GM23248 (cell line): ENCODE results near the gene PEX6. TPM values are rescaled to one million over a fixed set of nuclear protein-coding genes. Genes with fewer than 3 reads are reported as not detected.

Source experiments
- DNase-seq: peaks from one replicate; pipeline ENCODE4 v3.0.0-alpha.2; 2015
- H2AFZ ChIP-seq: fragments of 200-600 bp; sonication (generic); 2 replicates; pipeline ENCODE4 v1.6.1; 2016; ENCODE audit warnings: antibody characterized with exemption
- H3F3A ChIP-seq: fragments of 200-600 bp; sonication (generic); 2 replicates; pipeline ENCODE4 v1.6.1; 2016; ENCODE audit warnings: mild to moderate bottlenecking, antibody characterized with exemption, mixed run types; ENCODE audit not compliant: insufficient read depth
- H3K27ac ChIP-seq: fragments of 200-600 bp; sonication (generic); 2 replicates; pipeline ENCODE4 v1.5.1; 2016; ENCODE audit warnings: mild to moderate bottlenecking
- H3K27me3 ChIP-seq: fragments of 200-600 bp; sonication (generic); replicated peaks from 2 replicates; pipeline ENCODE4 v1.6.1; 2016; ENCODE audit warnings: mild to moderate bottlenecking; ENCODE audit not compliant: insufficient read depth
- H3K36me3 ChIP-seq: fragments of 200-600 bp; sonication (generic); 2 replicates; pipeline ENCODE4 v1.6.1; 2016; ENCODE audit warnings: low read depth, mild to moderate bottlenecking
- H3K4me1 ChIP-seq: fragments of 200-600 bp; sonication (generic); 2 replicates; pipeline ENCODE4 v1.6.1; 2016; ENCODE audit warnings: mild to moderate bottlenecking; ENCODE audit not compliant: insufficient read depth
- H3K4me2 ChIP-seq: fragments of 200-600 bp; sonication (generic); one replicate; pipeline ENCODE4 v1.6.1; 2016; ENCODE audit warnings: mild to moderate bottlenecking; ENCODE audit not compliant: unreplicated experiment
- H3K4me3 ChIP-seq: fragments of 200-600 bp; sonication (generic); 2 replicates; pipeline ENCODE4 v1.5.1; 2016; ENCODE audit warnings: mild to moderate bottlenecking
- H3K79me2 ChIP-seq: fragments of 200-600 bp; sonication (generic); 2 replicates; pipeline ENCODE4 v1.6.1; 2016; ENCODE audit warnings: mild to moderate bottlenecking; ENCODE audit not compliant: insufficient read depth
- H3K9ac ChIP-seq: fragments of 200-600 bp; sonication (generic); 2 replicates; pipeline ENCODE4 v1.6.1; 2016; ENCODE audit warnings: mild to moderate bottlenecking
- H3K9me2 ChIP-seq: fragments of 200-600 bp; sonication (generic); 2 replicates; pipeline ENCODE4 v1.6.1; 2016; ENCODE audit warnings: mixed run types, mild to moderate bottlenecking, moderate library complexity; ENCODE audit not compliant: insufficient read depth
- H3K9me3 ChIP-seq: fragments of 200-600 bp; sonication (generic); one replicate; pipeline ENCODE4 v1.6.1; 2017; ENCODE audit warnings: low read depth
- H4K20me1 ChIP-seq: fragments of 200-600 bp; sonication (generic); 2 replicates; pipeline ENCODE4 v1.6.0; 2016; ENCODE audit not compliant: insufficient read depth
- EZH2 ChIP-seq: fragments of 200-600 bp; sonication (generic); IDR thresholded peaks from 2 replicates; pipeline ENCODE4 v1.6.1; 2018; ENCODE audit warnings: antibody characterized with exemption, mild to moderate bottlenecking; ENCODE audit not compliant: insufficient read depth, poor library complexity, severe bottlenecking
- EZH2phosphoT487 ChIP-seq: fragments of 200-600 bp; sonication (generic); IDR thresholded peaks from 2 replicates; pipeline ENCODE4 v1.6.1; 2018; ENCODE audit warnings: antibody characterized with exemption, moderate library complexity, mild to moderate bottlenecking, low read depth; ENCODE audit not compliant: insufficient read depth
- WGBS, 2 experiments: methylation state at CpG; one replicate each; pipeline ENCODE4 v1.1.6; 2015 to 2017; ENCODE audit warnings: low lambda C conversion rate in 2 of 2, low coverage in 1 of 2; ENCODE audit errors: missing lambda C conversion rate in 2 of 2; 5-methylcytosine and 5-hydroxymethylcytosine counted together
- in situ Hi-C: fragments of 300-500 bp; cut with MboI; formaldehyde crosslinking; loops from 2 replicates; pipeline ENCODE4 v1.15.0; 2020
- polyA plus RNA-seq: library from polyadenylated mRNA; unstranded; fragments of >200 nt; fragmentation: Nextera tagmentation; extraction: Ambion mirVana; gene quantifications from 2 replicates; pipeline ENCODE4 v1.2.1, GENCODE V29; 2016
- total RNA-seq: library from RNA; depleted of rRNA; stranded (reverse); fragments of >200 nt; shearing (Covaris generic); gene quantifications from 2 replicates; pipeline ENCODE4 v1.2.3, GENCODE V29; 2014

Gene PEX6
- total and polyA plus RNA-seq, 2 experiments from 2014 or later, result 12.5 to 44.2 TPM

GRCh38 chr6:42971746-42972327 is 7.1 kb downstream of the PEX6 start:
- WGBS, 2 experiments, result 76 to 82% methylated on average over 3 of the region's 3 CpGs
- no peak for DNase-seq
- H3K9me3 ChIP-seq, result no peaks in the 10 kb centered on the region
- no peaks in the 10 kb centered on the region; the same call in 1 of the 2 replicates for H4K20me1 ChIP-seq
- no peaks in the 10 kb centered on the region for H3K9me2 ChIP-seq
- TF ChIP-seq EZH2 (no peak), EZH2phosphoT487 (no peak)
- H3K4me1 ChIP-seq, result peaks cover 10% of the 10 kb centered on the region; the same call in 1 of the 2 replicates
- H3K79me2 ChIP-seq, result peaks cover 22% of the 10 kb centered on the region
- no peak overlapping the region for H3K4me2 ChIP-seq
- no peaks in the 10 kb centered on the region for H3K27me3 ChIP-seq
- H3K27ac ChIP-seq, result no peak overlapping the region
- peaks cover 13% of the 10 kb centered on the region for H3F3A ChIP-seq
- in situ Hi-C loops, result no loop called here
- no peak overlapping the region for H2AFZ ChIP-seq
- H3K4me3 ChIP-seq, result no peak overlapping the region
- H3K36me3 ChIP-seq, result no peaks in the 10 kb centered on the region; the same call in 1 of the 2 replicates
- H3K9ac ChIP-seq, result no peak overlapping the region

DNA sequence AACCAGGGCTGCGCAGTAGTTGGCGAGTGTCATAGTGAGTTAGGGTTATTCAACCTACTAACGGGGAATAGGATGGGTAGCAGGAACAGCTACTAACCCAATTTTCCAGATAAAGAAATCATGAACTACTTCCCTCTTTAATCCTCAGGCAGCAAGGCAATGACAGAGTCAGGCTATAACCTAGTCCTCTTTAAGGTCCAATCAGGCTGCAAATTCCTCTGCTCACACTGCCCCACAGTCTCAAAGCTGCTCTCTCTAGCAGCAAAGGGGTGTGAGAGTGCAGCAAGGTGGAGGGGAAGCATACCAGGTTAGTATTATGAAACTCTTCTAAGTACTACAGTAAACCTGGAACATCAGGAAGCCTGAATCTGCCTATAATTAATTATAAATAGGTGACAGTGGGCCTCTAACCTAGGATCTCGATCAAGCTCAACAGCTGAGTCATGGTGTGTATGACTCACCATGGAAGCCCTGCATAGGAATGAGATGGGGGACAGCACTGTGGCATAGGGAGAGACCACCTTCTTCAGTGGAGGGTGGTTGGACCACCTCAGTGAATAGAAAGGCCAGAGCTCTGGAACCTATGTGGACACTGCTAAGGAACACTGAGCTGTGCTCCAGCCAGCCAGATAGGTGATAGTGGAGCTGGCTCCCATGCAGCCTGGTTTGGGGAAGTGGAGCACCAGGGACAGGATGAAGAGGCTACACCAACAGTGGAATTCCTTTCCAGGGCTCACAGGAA is 7.9 kb downstream of the PEX6 start:
- Histone ChIP-seq H3F3A (peaks cover 6% of the 10 kb centered on the region), H3K4me3 (no peak overlapping the region), H3K9me3 (no peaks in the 10 kb centered on the region), H3K4me2 (no peak overlapping the region), H3K9me2 (no peaks in the 10 kb centered on the region), H3K27me3 (no peaks in the 10 kb centered on the region), H3K36me3 (no peaks in the 10 kb centered on the region), H3K79me2 (peaks cover 14% of the 10 kb centered on the region), H2AFZ (no peak overlapping the region), H3K27ac (no peak overlapping the region), H3K4me1 (peaks cover 6% of the 10 kb centered on the region; the same call in 1 of the 2 replicates), H3K9ac (no peak overlapping the region), H4K20me1 (no peaks in the 10 kb centered on the region; the same call in 1 of the 2 replicates)
- peak; percentile 50 for DNase-seq
- WGBS, 2 experiments, result 83 to 84% methylated on average over 4 of the region's 4 CpGs
- TF ChIP-seq EZH2, result no peak
- no peak for TF ChIP-seq EZH2phosphoT487
- in situ Hi-C loops, result no loop called here

GRCh38 chr6:42969934-42970333 is 9.0 kb downstream of the PEX6 start:
- Histone ChIP-seq H3K27me3 (no peaks in the 10 kb centered on the region), H3K4me2 (no peak overlapping the region), H3K79me2 (peaks cover 3% of the 10 kb centered on the region; the same call in 1 of the 2 replicates), H3K9me3 (no peaks in the 10 kb centered on the region), H3K36me3 (no peaks in the 10 kb centered on the region), H3K4me1 (peaks cover 6% of the 10 kb centered on the region; the same call in 1 of the 2 replicates), H3F3A (peaks cover under 1% of the 10 kb centered on the region), H3K9ac (no peak overlapping the region), H2AFZ (no peak overlapping the region), H3K4me3 (no peak overlapping the region), H3K9me2 (no peaks in the 10 kb centered on the region), H4K20me1 (no peaks in the 10 kb centered on the region; the same call in 1 of the 2 replicates), H3K27ac (no peak overlapping the region)
- in situ Hi-C loops, result no loop called here
- DNase-seq, result no peak
- TF ChIP-seq EZH2, result no peak
- TF ChIP-seq EZH2phosphoT487, result no peak
- 95 to 98% methylated on average over 4 of the region's 4 CpGs for WGBS, 2 experiments

- no peaks in the 10 kb centered on the region for H3K36me3 ChIP-seq
Observed at GRCh38 chr6:42969431-42969830, 9.6 kb downstream of the PEX6 start.

More at GRCh38 chr6:42969431-42969830, 9.6 kb downstream of the PEX6 start:
- H2AFZ ChIP-seq, result no peak overlapping the region
- no peaks in the 10 kb centered on the region for H3K9me2 ChIP-seq
- TF ChIP-seq EZH2phosphoT487 (no peak), EZH2 (no peak)
- no peaks in the 10 kb centered on the region; the same call in 1 of the 2 replicates for H3F3A ChIP-seq
- peaks cover 6% of the 10 kb centered on the region; the same call in 1 of the 2 replicates for H3K4me1 ChIP-seq
- H3K9ac ChIP-seq, result no peak overlapping the region
- no peak overlapping the region for H3K27ac ChIP-seq
- H3K9me3 ChIP-seq, result no peaks in the 10 kb centered on the region
- H4K20me1 ChIP-seq, result no peaks in the 10 kb centered on the region; the same call in 1 of the 2 replicates
- no peaks in the 10 kb centered on the region; the same call in 1 of the 2 replicates for H3K79me2 ChIP-seq
- in situ Hi-C loops, result no loop called here
- DNase-seq, result no peak
- no peak overlapping the region for H3K4me2 ChIP-seq
- no peak overlapping the region for H3K4me3 ChIP-seq
- H3K27me3 ChIP-seq, result no peaks in the 10 kb centered on the region
- 79 to 90% methylated on average over 2 of the region's 2 CpGs for WGBS, 2 experiments
